Measurements from ENCODE around the gene ARAP1.

The ARAP1 gene

DNA sequence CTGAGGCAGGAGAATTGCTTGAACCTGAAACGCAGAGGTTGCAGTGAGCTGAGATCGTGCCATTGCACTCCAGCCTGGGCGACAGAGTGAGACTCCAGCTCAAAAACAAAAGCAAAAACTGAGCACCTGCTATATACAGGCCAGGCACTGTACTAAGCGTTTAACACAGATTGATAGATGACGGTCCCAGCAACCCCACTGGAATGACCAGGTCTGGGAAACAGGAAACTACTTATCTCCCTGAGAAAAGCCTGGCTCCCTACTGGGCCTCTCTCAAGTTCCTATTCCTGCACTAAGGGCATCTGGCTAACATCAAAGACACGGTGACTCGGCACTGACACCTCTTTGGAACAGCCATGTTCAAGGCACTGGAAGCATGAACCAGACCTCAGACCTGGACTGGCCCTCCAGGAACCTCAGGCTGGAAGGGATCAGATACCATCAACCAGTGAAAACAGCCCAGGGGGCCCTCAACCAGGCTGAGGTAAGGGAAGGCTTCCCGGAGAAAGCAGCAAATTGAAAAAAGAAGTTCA, 16.6 kb downstream of the ARAP1 start:
- no peaks in the 10 kb centered on the region for H4K20me1 ChIP-seq (ENCODE audit: insufficient read depth, low read length)
- H3K27me3 ChIP-seq (replicated peaks; ENCODE audit: insufficient read depth, low read length) = no peaks in the 10 kb centered on the region
- H3K4me1 ChIP-seq (ENCODE audit: low read length) = no peaks in the 10 kb centered on the region
- no peak overlapping the region for H3K9ac ChIP-seq (ENCODE audit: low read length)
- no peak overlapping the region for H3K4me2 ChIP-seq (ENCODE audit: low read depth, low read length)
- TF ChIP-seq EZH2 (optimal IDR thresholded peaks at IDR 0.05; ENCODE audit: low read depth, low read length) = no peak
- TF ChIP-seq EZH2phosphoT487 (IDR thresholded peaks at IDR 0.05; ENCODE audit: low read length) = no peak
- TF ChIP-seq, protein P1, sequence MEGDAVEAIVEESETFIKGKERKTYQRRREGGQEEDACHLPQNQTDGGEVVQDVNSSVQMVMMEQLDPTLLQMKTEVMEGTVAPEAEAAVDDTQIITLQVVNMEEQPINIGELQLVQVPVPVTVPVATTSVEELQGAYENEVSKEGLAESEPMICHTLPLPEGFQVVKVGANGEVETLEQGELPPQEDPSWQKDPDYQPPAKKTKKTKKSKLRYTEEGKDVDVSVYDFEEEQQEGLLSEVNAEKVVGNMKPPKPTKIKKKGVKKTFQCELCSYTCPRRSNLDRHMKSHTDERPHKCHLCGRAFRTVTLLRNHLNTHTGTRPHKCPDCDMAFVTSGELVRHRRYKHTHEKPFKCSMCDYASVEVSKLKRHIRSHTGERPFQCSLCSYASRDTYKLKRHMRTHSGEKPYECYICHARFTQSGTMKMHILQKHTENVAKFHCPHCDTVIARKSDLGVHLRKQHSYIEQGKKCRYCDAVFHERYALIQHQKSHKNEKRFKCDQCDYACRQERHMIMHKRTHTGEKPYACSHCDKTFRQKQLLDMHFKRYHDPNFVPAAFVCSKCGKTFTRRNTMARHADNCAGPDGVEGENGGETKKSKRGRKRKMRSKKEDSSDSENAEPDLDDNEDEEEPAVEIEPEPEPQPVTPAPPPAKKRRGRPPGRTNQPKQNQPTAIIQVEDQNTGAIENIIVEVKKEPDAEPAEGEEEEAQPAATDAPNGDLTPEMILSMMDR (IDR thresholded peaks at IDR 0.05; ENCODE audit: low read length) = no peak
- no peaks in the 10 kb centered on the region for H3K9me2 ChIP-seq (replicated peaks; ENCODE audit: insufficient read depth, low read length)
- no peaks in the 10 kb centered on the region for H3K36me3 ChIP-seq (replicated peaks; ENCODE audit: insufficient read depth, low read length)
- H2AFZ ChIP-seq (ENCODE audit: low read length) = no peak overlapping the region
- DNase-seq = no peak
- no peak overlapping the region for H3K4me3 ChIP-seq (ENCODE audit: low read length)
- H3F3A ChIP-seq (ENCODE audit: insufficient read depth, low read length) = no peaks in the 10 kb centered on the region
- no peaks in the 10 kb centered on the region for H3K9me3 ChIP-seq (replicated peaks; ENCODE audit: insufficient read depth, low read length)
- H3K27ac ChIP-seq (ENCODE audit: low read length) = no peak overlapping the region
- H3K79me2 ChIP-seq (ENCODE audit: low read length) = no peaks in the 10 kb centered on the region

DNA sequence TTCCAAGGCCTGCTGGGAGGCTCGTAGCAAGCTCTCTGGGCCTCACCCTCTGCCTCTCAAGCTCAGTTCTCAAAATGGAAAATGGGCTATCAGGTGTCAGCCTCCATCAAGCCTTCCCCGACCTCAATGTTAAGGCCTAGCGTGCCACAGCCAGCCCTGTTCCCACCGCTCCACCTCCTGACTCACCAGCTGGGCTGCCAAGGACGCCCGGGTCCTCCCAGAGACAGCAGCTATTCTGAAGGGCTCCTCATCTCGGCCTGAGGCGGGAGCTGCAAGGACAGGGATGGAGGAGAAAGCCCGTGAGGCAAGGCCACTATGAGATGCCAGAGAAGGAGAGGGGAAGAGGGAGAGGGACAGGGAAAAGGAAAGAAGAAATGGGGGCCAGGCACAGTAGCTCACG, 19.9 kb downstream of the ARAP1 start:
- Histone ChIP-seq H3K27me3 (replicated peaks; ENCODE audit: insufficient read depth, low read length) (no peaks in the 10 kb centered on the region), H3K4me2 (ENCODE audit: low read depth, low read length) (no peak overlapping the region), H3K9ac (ENCODE audit: low read length) (no peak overlapping the region), H3K36me3 (replicated peaks; ENCODE audit: insufficient read depth, low read length) (no peaks in the 10 kb centered on the region), H3K9me3 (replicated peaks; ENCODE audit: insufficient read depth, low read length) (no peaks in the 10 kb centered on the region), H3K27ac (ENCODE audit: low read length) (no peak overlapping the region), H3F3A (ENCODE audit: insufficient read depth, low read length) (no peaks in the 10 kb centered on the region), H3K9me2 (replicated peaks; ENCODE audit: insufficient read depth, low read length) (no peaks in the 10 kb centered on the region), H3K4me3 (ENCODE audit: low read length) (no peak overlapping the region), H2AFZ (ENCODE audit: low read length) (no peak overlapping the region), H3K79me2 (ENCODE audit: low read length) (no peaks in the 10 kb centered on the region), H4K20me1 (ENCODE audit: insufficient read depth, low read length) (no peaks in the 10 kb centered on the region), H3K4me1 (ENCODE audit: low read length) (no peaks in the 10 kb centered on the region)
- no peak for DNase-seq
- TF ChIP-seq EZH2phosphoT487 (IDR thresholded peaks at IDR 0.05; ENCODE audit: low read length) (no peak), EZH2 (optimal IDR thresholded peaks at IDR 0.05; ENCODE audit: low read depth, low read length) (no peak)
- TF ChIP-seq, protein P1 (IDR thresholded peaks at IDR 0.05; ENCODE audit: low read length) = no peak

DNA sequence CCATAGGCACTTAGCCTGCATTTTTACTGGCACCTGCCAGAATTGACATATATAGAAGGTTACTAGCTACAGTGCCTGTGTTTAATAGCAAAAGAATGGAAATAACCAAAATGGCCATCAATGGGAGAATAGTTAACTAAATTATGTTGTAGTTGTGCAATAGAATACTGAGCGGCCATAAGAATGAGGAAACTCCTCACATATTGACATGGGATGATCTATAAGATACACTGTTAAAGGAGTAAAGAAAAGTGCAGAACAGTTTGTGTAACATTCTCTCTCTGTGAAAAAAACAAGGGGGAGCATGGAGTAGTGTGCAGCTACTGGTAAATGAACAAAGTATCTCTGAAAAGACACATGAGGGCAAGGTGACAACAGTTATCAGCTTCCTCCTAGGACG, 21.5 kb downstream of the ARAP1 start:
- H3F3A ChIP-seq (ENCODE audit: insufficient read depth, low read length) = no peaks in the 10 kb centered on the region
- H4K20me1 ChIP-seq (ENCODE audit: insufficient read depth, low read length) = no peaks in the 10 kb centered on the region
- DNase-seq = no peak
- no peak overlapping the region for H3K4me2 ChIP-seq (ENCODE audit: low read depth, low read length)
- H3K4me3 ChIP-seq (ENCODE audit: low read length) = no peak overlapping the region
- H3K9ac ChIP-seq (ENCODE audit: low read length) = no peak overlapping the region
- TF ChIP-seq, protein P1 (IDR thresholded peaks at IDR 0.05; ENCODE audit: low read length) = no peak
- TF ChIP-seq EZH2phosphoT487 (IDR thresholded peaks at IDR 0.05; ENCODE audit: low read length) (no peak), EZH2 (optimal IDR thresholded peaks at IDR 0.05; ENCODE audit: low read depth, low read length) (no peak)
- H3K27ac ChIP-seq (ENCODE audit: low read length) = no peak overlapping the region
- no peaks in the 10 kb centered on the region for H3K9me3 ChIP-seq (replicated peaks; ENCODE audit: insufficient read depth, low read length)
- no peaks in the 10 kb centered on the region for H3K36me3 ChIP-seq (replicated peaks; ENCODE audit: insufficient read depth, low read length)
- H2AFZ ChIP-seq (ENCODE audit: low read length) = no peak overlapping the region
- H3K9me2 ChIP-seq (replicated peaks; ENCODE audit: insufficient read depth, low read length) = no peaks in the 10 kb centered on the region
- no peaks in the 10 kb centered on the region for H3K4me1 ChIP-seq (ENCODE audit: low read length)
- H3K79me2 ChIP-seq (ENCODE audit: low read length) = no peaks in the 10 kb centered on the region
- H3K27me3 ChIP-seq (replicated peaks; ENCODE audit: insufficient read depth, low read length) = no peaks in the 10 kb centered on the region
